Stimulated activated memory B cell treated with anti-CD40 and anti-IgM and Interleukin-4, amounts not matched to agents 10 μg/mL and 1 μg/mL and 100 μg/mL, for 72 hours (primary cell): ENCODE data around the gene SLC13A2.
"Not testable (repeated sequence)": the region's sequence is repeated elsewhere in the genome, so short reads cannot be mapped to it uniquely, and the experiment has no call there.

Experiments
- ATAC-seq: fragments of 150-1000 bp; cut with Tn5 transposase; 2 replicates; pipeline ENCODE4 v1.10.0; 2021
- H3K27ac Mint-ChIP-seq: one replicate; pipeline ENCODE4 v1.8.0; 2022; ENCODE audit warnings: mild to moderate bottlenecking, mixed read lengths
- H3K27me3 Mint-ChIP-seq: one replicate; pipeline ENCODE4 v1.8.0; 2022; ENCODE audit warnings: mixed read lengths
- H3K36me3 Mint-ChIP-seq: one replicate; pipeline ENCODE4 v1.8.0; 2022; ENCODE audit warnings: mixed read lengths
- H3K4me1 Mint-ChIP-seq: one replicate; pipeline ENCODE4 v1.8.0; 2022; ENCODE audit warnings: mixed read lengths
- H3K4me3 Mint-ChIP-seq: one replicate; pipeline ENCODE4 v1.8.0; 2022; ENCODE audit warnings: mild to moderate bottlenecking, moderate library complexity, mixed read lengths
- H3K9me3 Mint-ChIP-seq: one replicate; pipeline ENCODE4 v1.8.0; 2022; ENCODE audit warnings: mixed read lengths

SLC13A2 gene

GRCh38 chr17:28473542-28473941, at the start of gene SLC13A2:
Gene SLC13A2, plus strand, starts transcription at chr17:28473644. Its CDS starts 69 bp downstream, at chr17:28473713.
- Mint-ChIP-seq H3K36me3 (no peaks in the 10 kb centered on the region), H3K4me3 (no peak within 1 kb of the TSS), H3K27ac (no peak within 1 kb of the TSS), H3K27me3 (no peaks in the 10 kb centered on the region), H3K9me3 (no peaks in the 10 kb centered on the region), H3K4me1 (no peaks in the 10 kb centered on the region)
- ATAC-seq = no peak

DNA sequence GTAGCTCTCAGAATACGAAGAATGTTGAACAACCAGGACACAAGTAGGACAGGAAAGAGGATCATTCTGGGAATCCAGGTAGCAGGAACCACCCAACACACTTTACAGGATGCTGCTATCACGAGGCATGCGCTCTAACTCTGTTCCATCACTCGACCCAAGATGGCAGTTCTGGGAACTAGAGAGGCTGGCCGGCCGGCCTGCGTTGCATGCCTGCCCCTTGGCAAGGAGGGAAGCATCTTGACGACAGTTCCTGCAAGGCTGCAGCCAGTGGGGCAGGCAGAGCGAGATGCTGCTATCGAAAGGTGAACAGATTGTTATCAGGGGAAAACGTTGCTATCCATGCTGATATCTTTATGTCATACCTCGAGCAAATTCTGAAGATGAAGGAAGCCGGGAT, 48.2 kb upstream of the SLC13A2 start:
- H3K4me1 Mint-ChIP-seq = no peaks in the 10 kb centered on the region
- no peak overlapping the region for H3K4me3 Mint-ChIP-seq
- peaks cover 42% of the 10 kb centered on the region for H3K27me3 Mint-ChIP-seq

GRCh38 chr17:28426081-28426519, 47.3 kb upstream of the SLC13A2 start:
- Mint-ChIP-seq H3K36me3 (no peaks in the 10 kb centered on the region), H3K27me3 (peaks cover 42% of the 10 kb centered on the region), H3K9me3 (no peaks in the 10 kb centered on the region), H3K27ac (no peak overlapping the region), H3K4me3 (no peak overlapping the region), H3K4me1 (no peaks in the 10 kb centered on the region)
- ATAC-seq = peak; percentile 31

More for the DNA sequence above, 48.2 kb upstream of the SLC13A2 start:
- Mint-ChIP-seq H3K27ac (no peak overlapping the region), H3K36me3 (no peaks in the 10 kb centered on the region), H3K9me3 (no peaks in the 10 kb centered on the region)
- no peak for ATAC-seq

DNA sequence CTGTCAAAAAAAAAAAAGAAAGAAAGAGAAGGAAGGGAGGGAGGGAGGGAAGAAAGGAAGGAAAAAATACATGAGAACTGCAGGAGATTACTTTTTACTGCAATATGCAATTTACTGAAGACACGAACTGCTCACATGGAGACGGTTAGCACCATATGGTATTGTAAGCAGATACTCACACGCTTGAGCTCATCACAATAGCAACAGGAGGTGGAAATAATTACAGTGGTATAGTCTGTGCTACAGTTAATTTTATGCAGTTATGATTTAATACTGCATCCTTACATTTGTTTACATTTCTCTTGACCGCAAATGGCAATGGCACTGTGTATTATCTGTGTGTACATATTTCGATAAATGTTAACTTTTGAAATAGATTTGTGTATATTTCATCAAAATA, 46.1 kb upstream of the SLC13A2 start:
- Mint-ChIP-seq H3K27me3 (peaks cover 50% of the 10 kb centered on the region), H3K36me3 (no peaks in the 10 kb centered on the region), H3K9me3 (no peaks in the 10 kb centered on the region), H3K4me1 (no peaks in the 10 kb centered on the region), H3K4me3 (no peak overlapping the region), H3K27ac (no peak overlapping the region)
- no peak for ATAC-seq

DNA sequence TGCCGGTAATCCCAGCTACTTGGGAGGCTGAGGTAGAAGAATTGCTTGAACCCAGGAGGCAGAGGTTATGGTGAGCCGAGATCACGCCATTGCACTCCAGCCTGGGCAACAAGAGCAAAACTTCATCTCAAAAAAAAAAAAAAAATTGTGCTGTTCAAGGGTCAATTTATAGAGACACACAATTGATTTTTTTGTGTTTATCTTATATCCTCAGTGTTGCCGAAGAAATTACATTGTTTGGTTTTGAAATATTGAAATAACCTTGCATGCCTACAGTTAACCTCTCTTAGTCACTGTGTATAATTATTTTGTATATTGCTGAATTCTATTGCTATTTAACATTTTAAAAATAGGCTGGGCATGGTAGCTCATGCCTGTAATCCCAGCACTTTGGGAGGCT, 45.5 kb upstream of the SLC13A2 start:
- H3K36me3 Mint-ChIP-seq, H3K4me3 Mint-ChIP-seq: not testable (repeated sequence)

GRCh38 chr17:28433721-28434120, 39.7 kb upstream of the SLC13A2 start:
- no peaks in the 10 kb centered on the region for H3K4me1 Mint-ChIP-seq
- no peak for ATAC-seq
- H3K36me3 Mint-ChIP-seq = no peaks in the 10 kb centered on the region
- peaks cover 22% of the 10 kb centered on the region for H3K27me3 Mint-ChIP-seq
- H3K27ac Mint-ChIP-seq = no peak overlapping the region
- H3K4me3 Mint-ChIP-seq = no peak overlapping the region
- peaks cover 3% of the 10 kb centered on the region for H3K9me3 Mint-ChIP-seq

More for the DNA sequence above, 45.5 kb upstream of the SLC13A2 start:
- peaks cover 56% of the 10 kb centered on the region for H3K27me3 Mint-ChIP-seq
- not testable (repeated sequence) for H3K4me1 Mint-ChIP-seq, H3K9me3 Mint-ChIP-seq, H3K27ac Mint-ChIP-seq, ATAC-seq

DNA sequence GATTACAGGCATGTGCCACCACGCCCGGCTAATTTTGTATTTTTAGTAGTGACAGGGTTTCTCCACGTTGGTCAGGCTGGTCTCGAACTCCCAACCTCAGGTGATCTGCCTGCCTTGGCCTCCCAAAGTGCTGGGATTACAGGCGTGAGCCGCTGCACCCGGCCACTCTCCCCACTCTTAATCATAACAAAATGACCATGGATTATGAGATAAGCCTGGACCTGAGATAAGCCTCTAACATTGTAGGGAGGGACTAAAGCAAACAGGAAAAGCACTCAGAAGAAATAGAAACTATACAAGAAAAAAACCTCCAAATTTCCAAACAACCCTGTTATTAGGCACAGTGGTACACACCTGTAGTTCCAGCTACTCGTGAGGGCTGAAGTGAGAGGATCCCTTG, 39.1 kb upstream of the SLC13A2 start:
- ATAC-seq, H3K4me3 Mint-ChIP-seq, H3K4me1 Mint-ChIP-seq, H3K9me3 Mint-ChIP-seq, H3K27ac Mint-ChIP-seq, H3K36me3 Mint-ChIP-seq: not testable (repeated sequence)
- peaks cover 22% of the 10 kb centered on the region for H3K27me3 Mint-ChIP-seq

- no peak overlapping the region for H3K27ac Mint-ChIP-seq
- no peaks in the 10 kb centered on the region for H3K4me1 Mint-ChIP-seq
- no peak for ATAC-seq
- no peak overlapping the region for H3K4me3 Mint-ChIP-seq
- peaks cover 3% of the 10 kb centered on the region for H3K9me3 Mint-ChIP-seq
- peaks cover 19% of the 10 kb centered on the region for H3K27me3 Mint-ChIP-seq
- H3K36me3 Mint-ChIP-seq = no peaks in the 10 kb centered on the region
Measured at GRCh38 chr17:28443901-28444638, 29.4 kb upstream of the SLC13A2 start.

DNA sequence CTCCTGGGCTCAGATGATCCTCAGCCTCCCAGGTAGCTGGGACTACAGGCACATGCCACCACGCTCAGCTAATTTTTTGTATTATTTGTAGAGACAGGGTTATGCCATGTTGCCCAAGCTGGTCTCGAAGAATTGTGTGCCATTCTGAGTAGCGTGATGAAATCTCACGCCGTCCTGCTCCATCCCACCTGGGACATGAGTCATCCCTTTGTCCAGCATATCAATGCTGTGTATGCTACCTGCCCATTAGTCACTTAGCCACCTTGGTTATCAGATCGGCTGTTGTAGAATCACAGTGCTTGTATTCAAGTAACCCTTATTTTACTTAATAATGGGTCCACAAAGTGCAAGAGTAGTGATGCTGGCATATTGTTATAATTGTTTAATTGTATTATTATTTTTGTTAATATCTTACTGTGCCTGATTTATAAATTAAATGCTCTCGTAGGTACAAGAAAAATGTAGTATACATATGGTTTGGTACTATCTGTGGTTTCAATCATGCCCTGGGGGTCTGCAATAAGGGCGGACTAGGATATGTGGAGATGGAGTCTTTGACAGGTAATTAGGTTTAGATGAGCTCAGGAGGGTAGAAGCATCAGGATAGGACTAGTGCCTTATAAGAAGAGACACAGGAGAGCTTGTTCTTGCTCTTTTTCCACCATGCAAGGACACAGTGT, 26.6 kb upstream of the SLC13A2 start:
- H3K36me3 Mint-ChIP-seq = no peaks in the 10 kb centered on the region
- peaks cover 10% of the 10 kb centered on the region for H3K9me3 Mint-ChIP-seq
- H3K27me3 Mint-ChIP-seq = peaks cover 8% of the 10 kb centered on the region
- ATAC-seq = no peak
- no peak overlapping the region for H3K27ac Mint-ChIP-seq
- no peaks in the 10 kb centered on the region for H3K4me1 Mint-ChIP-seq
- no peak overlapping the region for H3K4me3 Mint-ChIP-seq

GRCh38 chr17:28447396-28447760, 26.1 kb upstream of the SLC13A2 start:
- Mint-ChIP-seq H3K4me3 (no peak overlapping the region), H3K36me3 (no peaks in the 10 kb centered on the region), H3K4me1 (no peaks in the 10 kb centered on the region), H3K9me3 (peaks cover 10% of the 10 kb centered on the region), H3K27me3 (peaks cover 3% of the 10 kb centered on the region), H3K27ac (no peak overlapping the region)
- ATAC-seq = no peak

DNA sequence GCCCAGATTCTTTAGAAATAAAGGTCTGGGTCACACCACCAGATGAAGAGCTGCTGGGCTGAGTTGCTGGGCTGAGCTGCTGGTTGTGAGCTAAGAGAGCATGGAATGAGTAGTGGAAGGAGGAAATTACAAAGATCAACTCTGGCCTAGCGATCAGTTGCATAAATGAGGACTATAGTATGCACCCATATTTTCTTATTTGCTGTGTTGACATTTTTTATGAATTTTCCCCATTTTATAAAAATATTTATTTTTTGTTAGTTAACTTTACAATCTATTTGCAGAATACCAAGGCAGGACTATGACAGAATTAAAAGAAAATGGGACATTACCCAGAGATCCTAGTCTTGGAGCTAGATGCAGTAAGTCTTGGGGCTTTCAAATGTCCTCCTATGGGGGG, 23.6 kb upstream of the SLC13A2 start:
- no peak overlapping the region for H3K27ac Mint-ChIP-seq
- H3K36me3 Mint-ChIP-seq = no peaks in the 10 kb centered on the region
- peaks cover 9% of the 10 kb centered on the region for H3K27me3 Mint-ChIP-seq
- H3K4me1 Mint-ChIP-seq = no peaks in the 10 kb centered on the region
- ATAC-seq = no peak
- peaks cover 10% of the 10 kb centered on the region for H3K9me3 Mint-ChIP-seq
- H3K4me3 Mint-ChIP-seq = no peak overlapping the region

DNA sequence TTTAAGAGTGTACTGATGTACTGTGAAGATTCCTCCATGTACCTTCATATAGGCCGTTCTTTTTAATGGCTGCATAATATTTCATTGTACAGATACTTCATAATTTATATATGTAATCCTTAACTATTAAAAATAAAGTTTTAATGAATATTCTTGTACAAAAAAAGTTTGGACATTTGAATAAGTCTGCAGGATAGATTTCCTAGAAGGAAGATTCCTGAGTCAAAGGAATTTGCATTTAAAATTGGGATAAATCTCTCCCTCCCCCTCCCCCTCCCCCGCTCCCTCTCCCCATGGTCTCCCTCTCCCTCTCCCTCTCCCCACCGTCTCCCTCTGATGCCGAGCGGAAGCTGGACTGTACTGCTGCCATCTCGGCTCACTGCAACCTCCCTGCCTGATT, 15.6 kb upstream of the SLC13A2 start:
- H3K36me3 Mint-ChIP-seq = no peaks in the 10 kb centered on the region
- H3K27me3 Mint-ChIP-seq = peaks cover 21% of the 10 kb centered on the region
- ATAC-seq = no peak
- no peaks in the 10 kb centered on the region for H3K9me3 Mint-ChIP-seq
- no peaks in the 10 kb centered on the region for H3K4me1 Mint-ChIP-seq
- no peak overlapping the region for H3K27ac Mint-ChIP-seq
- H3K4me3 Mint-ChIP-seq = no peak overlapping the region

DNA sequence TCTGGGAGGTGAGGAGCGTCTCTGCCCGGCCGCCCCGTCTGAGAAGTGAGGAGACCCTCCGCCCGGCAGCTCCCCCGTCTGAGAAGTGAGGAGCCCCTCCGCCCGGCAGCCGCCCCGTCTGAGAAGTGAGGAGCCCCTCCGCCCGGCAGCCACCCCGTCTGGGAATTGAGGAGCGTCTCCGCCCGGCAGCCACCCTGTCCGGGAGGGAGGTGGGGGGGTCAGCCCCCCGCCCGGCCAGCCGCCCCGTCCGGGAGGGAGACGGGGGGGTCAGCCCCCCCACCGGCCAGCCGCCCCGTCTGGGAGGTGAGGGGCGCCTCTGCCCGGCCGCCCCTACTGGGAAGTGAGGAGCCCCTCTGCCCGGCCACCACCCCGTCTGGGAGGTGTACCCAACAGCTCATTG, 14.6 kb upstream of the SLC13A2 start:
- ATAC-seq, H3K9me3 Mint-ChIP-seq, H3K27ac Mint-ChIP-seq, H3K4me3 Mint-ChIP-seq, H3K36me3 Mint-ChIP-seq, H3K4me1 Mint-ChIP-seq: not testable (repeated sequence)
- peaks cover 25% of the 10 kb centered on the region for H3K27me3 Mint-ChIP-seq

- Mint-ChIP-seq H3K9me3 (no peaks in the 10 kb centered on the region), H3K4me3 (no peak overlapping the region), H3K27ac (no peak overlapping the region), H3K27me3 (peaks cover 25% of the 10 kb centered on the region), H3K36me3 (no peaks in the 10 kb centered on the region), H3K4me1 (no peaks in the 10 kb centered on the region)
- ATAC-seq = no peak
Measured at GRCh38 chr17:28460901-28461300, 12.5 kb upstream of the SLC13A2 start.

- H3K4me3 Mint-ChIP-seq = no peak overlapping the region
- no peaks in the 10 kb centered on the region for H3K9me3 Mint-ChIP-seq
- no peaks in the 10 kb centered on the region for H3K4me1 Mint-ChIP-seq
- H3K27me3 Mint-ChIP-seq = peaks cover 36% of the 10 kb centered on the region
- H3K27ac Mint-ChIP-seq = no peak overlapping the region
- no peaks in the 10 kb centered on the region for H3K36me3 Mint-ChIP-seq
- ATAC-seq = no peak
Measured at GRCh38 chr17:28466001-28466400, 7.4 kb upstream of the SLC13A2 start.

DNA sequence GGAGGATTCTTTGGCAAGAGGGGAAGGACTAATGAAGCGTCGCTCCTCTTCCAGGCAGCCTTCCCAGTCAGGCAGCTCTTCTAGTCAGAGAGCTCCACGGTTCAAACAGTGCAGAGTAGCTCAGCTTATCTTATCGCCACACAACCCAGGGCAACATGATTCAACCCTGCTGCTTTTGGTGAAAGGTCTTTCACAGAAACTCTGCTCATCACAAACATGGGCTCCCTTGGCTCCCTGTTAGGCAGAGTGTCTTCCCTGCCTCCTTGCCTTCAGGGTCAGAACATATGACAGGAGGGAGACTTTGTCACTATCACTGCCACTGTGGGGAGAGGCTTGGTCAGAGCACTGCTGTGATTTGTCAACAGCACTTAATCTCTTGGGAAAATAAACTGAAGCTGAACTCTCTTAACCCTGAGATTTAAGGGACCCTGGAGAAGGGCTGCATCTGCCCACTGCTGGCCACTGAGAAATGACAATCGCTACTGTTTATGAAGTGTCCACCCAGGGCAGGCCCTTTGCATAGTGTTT, 6.9 kb upstream of the SLC13A2 start:
- H3K36me3 Mint-ChIP-seq = no peaks in the 10 kb centered on the region
- no peak overlapping the region for H3K4me3 Mint-ChIP-seq
- peaks cover 36% of the 10 kb centered on the region for H3K27me3 Mint-ChIP-seq
- no peaks in the 10 kb centered on the region for H3K9me3 Mint-ChIP-seq
- H3K4me1 Mint-ChIP-seq = no peaks in the 10 kb centered on the region
- no peak for ATAC-seq
- no peak overlapping the region for H3K27ac Mint-ChIP-seq
